Ovary (tissue), 9 donors: ENCODE measurements around the gene PCBP4. TPM values are rescaled to one million over a fixed set of nuclear protein-coding genes. Genes with fewer than 3 reads are reported as not detected.

Experiments used
- DNase-seq, 5 donors: peaks; one replicate each; pipeline ENCODE4 v3.0.0-alpha.2; 2019 to 2020
- H3K27ac ChIP-seq, 2 donors: fragments of 200-600 bp; one replicate each; pipeline versions ENCODE4 v1.5.1 to v1.8.0; 2019 to 2022
- H3K27me3 ChIP-seq: fragments of 200-600 bp; one replicate; pipeline ENCODE4 v1.8.0; 2022
- H3K36me3 ChIP-seq: fragments of 200-600 bp; sonication (generic); one replicate; pipeline ENCODE4 v1.5.1; 2019
- H3K4me1 ChIP-seq: one replicate; pipeline ENCODE4 v1.8.1; 2013; ENCODE audit warnings: mild to moderate bottlenecking, moderate library complexity; ENCODE audit not compliant: insufficient read depth
- H3K4me3 ChIP-seq: fragments of 200-600 bp; sonication (generic); one replicate; pipeline ENCODE4 v1.5.1; 2017
- H3K9me3 ChIP-seq, 2 donors: fragments of 200-600 bp in 1 of 2; sonication (generic) in 1 of 2; one replicate each; pipeline versions ENCODE4 v1.5.1 to v1.8.1; 2013 to 2019; ENCODE audit warnings: mild to moderate bottlenecking in 1 of 2, moderate library complexity in 1 of 2
- CTCF ChIP-seq, 3 donors: fragments of 450-650 bp in 2 of 3; fragments of 200-600 bp in 1 of 3; IDR thresholded peaks; one replicate each; pipeline versions ENCODE4 v1.5.1 to v1.8.0; 2016 to 2022; ENCODE audit warnings: antibody characterized with exemption in 3 of 3, mild to moderate bottlenecking in 1 of 3
- EP300 ChIP-seq: sonication (generic); formaldehyde crosslinking; IDR thresholded peaks from one replicate; pipeline ENCODE4 v1.6.1; 2017; ENCODE audit warnings: antibody characterized with exemption
- POLR2A ChIP-seq: fragments of 450-650 bp; IDR thresholded peaks from one replicate; pipeline ENCODE4 v1.6.1; 2017; ENCODE audit warnings: antibody characterized with exemption, mild to moderate bottlenecking, moderate library complexity
- WGBS, 3 donors: extraction: QIAGEN DNeasy Blood & Tissue Kit in 1 of 3; methylation state at CpG; one replicate each; pipeline versions ENCODE4 v1.1.5 to v1.1.7; 2013 to 2017; 5-methylcytosine and 5-hydroxymethylcytosine counted together
- intact Hi-C, 4 donors: fragments of 100-400 bp; cut with DNase I; formaldehyde crosslinking; loops; one replicate each; pipeline versions ENCODE4 v1.11.0 to v1.15.1; 2022 to 2023
- polyA plus RNA-seq, 2 donors: library from polyadenylated mRNA; stranded (reverse); fragments of 200-250 nt in 1 of 2; fragments of 350-450 nt in 1 of 2; fragmentation: Illumina TruSeq in 1 of 2; extraction: RNeasy Lipid Tissue Mini Kit (QIAGEN cat#74804) in 1 of 2; gene quantifications; one replicate each; pipeline ENCODE4 v1.2.3, GENCODE V29; 2013 to 2014
- total RNA-seq, 7 donors: library from RNA; depleted of rRNA in 2 of 7; stranded (reverse); fragments of >200 nt in 2 of 7; fragmentation: NEBNext Ultra II Directional in 3 of 7; extraction: Animal tissue kit (Norgen Biotek cat#: 25700) in 3 of 7; gene quantifications; one replicate each; pipeline versions ENCODE4 v1.1.0 to v1.2.4, GENCODE V29; 2016 to 2023
- donor health status: DM: no; HTN: no; CAD: no; lungs with moderate emphysema.
- donor health status: DM: no; HTN: no; CAD: no.
- donor health status: Bipolar disorder and iron deficiency.
- donor health status: DM: yes; HTN: yes; CAD: no.
- donor health status: DM: no; HTN: no; CAD: no.
- donor health status: DM: yes; HTN: yes; CAD: no.

Gene PCBP4
- total and polyA plus RNA-seq, 9 donors, result 4.5 to 83.3 (median 44.0) TPM

GRCh38 chr3:51987568-51987967 is 20.3 kb upstream of the PCBP4 start:
- WGBS, 3 donors, result 80 to 87% (median 83%) methylated on average over 7 of the region's 7 CpGs
- Histone ChIP-seq H3K4me1 (peaks cover 7% of the 10 kb centered on the region), H3K27ac (no peak overlapping the region), H3K9me3 (no peaks in the 10 kb centered on the region), H3K36me3 (no peaks in the 10 kb centered on the region), H3K27me3 (no peaks in the 10 kb centered on the region), H3K4me3 (no peak overlapping the region)
- TF ChIP-seq CTCF (IDR thresholded peaks at IDR 0.05), result no peak
- intact Hi-C loops, result no loop called here
- DNase-seq, result peak in 1 of 5 donors; percentile 12

GRCh38 chr3:51986010-51986947 is 19.0 kb upstream of the PCBP4 start:
- 77 to 79% (median 79%) methylated on average over 11 to 12 of the region's 12 CpGs for WGBS, 3 donors
- Histone ChIP-seq H3K27me3 (no peaks in the 10 kb centered on the region), H3K36me3 (no peaks in the 10 kb centered on the region), H3K4me1 (peaks cover 9% of the 10 kb centered on the region), H3K27ac (no peak overlapping the region), H3K4me3 (no peak overlapping the region), H3K9me3 (no peaks in the 10 kb centered on the region)
- DNase-seq, result no peak
- intact Hi-C loops, result no loop called here
- no peak for TF ChIP-seq CTCF (IDR thresholded peaks at IDR 0.05)
- no peak for TF ChIP-seq POLR2A
- no peak for TF ChIP-seq EP300

- no peaks in the 10 kb centered on the region for H3K27me3 ChIP-seq
- no peaks in the 10 kb centered on the region for H3K9me3 ChIP-seq
- H3K27ac ChIP-seq, result no peak overlapping the region
- H3K4me3 ChIP-seq, result no peak overlapping the region
- intact Hi-C loops, result no loop called here
- peaks cover 9% of the 10 kb centered on the region for H3K4me1 ChIP-seq
- no peak for DNase-seq
- WGBS, 3 donors, result 77 to 84% (median 78%) methylated on average over 6 of the region's 6 CpGs
- no peak for TF ChIP-seq POLR2A
- TF ChIP-seq CTCF (IDR thresholded peaks at IDR 0.05), result no peak
- TF ChIP-seq EP300, result no peak
- H3K36me3 ChIP-seq, result no peaks in the 10 kb centered on the region
These were observed 17.8 kb upstream of the PCBP4 start for GRCh38 chr3:51985063-51985462.

- no peak for DNase-seq
- no peak overlapping the region for H3K4me3 ChIP-seq
- TF ChIP-seq POLR2A (no peak), CTCF (IDR thresholded peaks at IDR 0.05) (no peak), EP300 (no peak)
- H3K9me3 ChIP-seq, result no peaks in the 10 kb centered on the region
- no peaks in the 10 kb centered on the region for H3K36me3 ChIP-seq
- H3K27ac ChIP-seq, result peak overlapping the region; percentile 2 to 96
- H3K4me1 ChIP-seq, result peaks cover 9% of the 10 kb centered on the region
- H3K27me3 ChIP-seq, result no peaks in the 10 kb centered on the region
- intact Hi-C loops, result no loop called here
These were observed 17.0 kb upstream of the PCBP4 start for GRCh38 chr3:51984269-51984647.
